KMS-11 (cell line): ENCODE data around the gene RUVBL2.

ENCODE experiments used
- H2AFZ ChIP-seq: fragments of 200-600 bp; sonication (generic); 2 replicates; pipeline ENCODE4 v1.6.1; 2016; ENCODE audit warnings: antibody characterized with exemption, mixed run types, low read depth
- H3K27ac ChIP-seq: fragments of 200-600 bp; sonication (generic); 2 replicates; pipeline ENCODE4 v1.6.1; 2016; ENCODE audit warnings: mild to moderate bottlenecking, mixed run types
- H3K27me3 ChIP-seq: fragments of 200-600 bp; sonication (generic); 2 replicates; pipeline ENCODE4 v1.6.1; 2017; ENCODE audit warnings: mild to moderate bottlenecking, low read depth, mixed run types, moderate library complexity; ENCODE audit not compliant: insufficient read depth
- H3K36me3 ChIP-seq: fragments of 200-600 bp; sonication (generic); 2 replicates; pipeline ENCODE4 v1.6.1; 2017; ENCODE audit warnings: mild to moderate bottlenecking, mixed run types; ENCODE audit not compliant: insufficient read depth
- H3K4me1 ChIP-seq: fragments of 200-600 bp; sonication (generic); 2 replicates; pipeline ENCODE4 v1.6.1; 2016; ENCODE audit warnings: mild to moderate bottlenecking, low read depth, mixed run types; ENCODE audit not compliant: poor library complexity, severe bottlenecking
- H3K4me2 ChIP-seq: fragments of 200-600 bp; sonication (generic); 2 replicates; pipeline ENCODE4 v1.7.0; 2016; ENCODE audit warnings: mild to moderate bottlenecking, mixed run types
- H3K4me3 ChIP-seq: fragments of 200-600 bp; sonication (generic); IDR thresholded peaks from 2 replicates; pipeline ENCODE4 v1.6.1; 2017; ENCODE audit warnings: low read depth, low read length, mixed read lengths; ENCODE audit not compliant: insufficient read depth
- H3K79me2 ChIP-seq: fragments of 200-600 bp; sonication (generic); 2 replicates; pipeline ENCODE4 v1.6.1; 2016; ENCODE audit warnings: low read depth, mixed run types; ENCODE audit not compliant: insufficient read depth
- H3K9ac ChIP-seq: fragments of 200-600 bp; sonication (generic); 2 replicates; pipeline ENCODE4 v1.6.1; 2016; ENCODE audit warnings: mild to moderate bottlenecking, mixed run types
- H4K20me1 ChIP-seq: fragments of 200-600 bp; sonication (generic); 2 replicates; pipeline ENCODE4 v1.6.1; 2016; ENCODE audit warnings: mild to moderate bottlenecking, mixed run types; ENCODE audit not compliant: insufficient read depth
- TF ChIP-seq, protein P1 (sequence below): fragments of 200-600 bp; sonication (generic); conservative IDR thresholded peaks from 2 replicates; pipeline ENCODE4 v1.6.1; 2017; ENCODE audit warnings: low read depth, mild to moderate bottlenecking, antibody characterized with exemption, low read length, moderate library complexity, mixed read lengths

RUVBL2 gene

DNA sequence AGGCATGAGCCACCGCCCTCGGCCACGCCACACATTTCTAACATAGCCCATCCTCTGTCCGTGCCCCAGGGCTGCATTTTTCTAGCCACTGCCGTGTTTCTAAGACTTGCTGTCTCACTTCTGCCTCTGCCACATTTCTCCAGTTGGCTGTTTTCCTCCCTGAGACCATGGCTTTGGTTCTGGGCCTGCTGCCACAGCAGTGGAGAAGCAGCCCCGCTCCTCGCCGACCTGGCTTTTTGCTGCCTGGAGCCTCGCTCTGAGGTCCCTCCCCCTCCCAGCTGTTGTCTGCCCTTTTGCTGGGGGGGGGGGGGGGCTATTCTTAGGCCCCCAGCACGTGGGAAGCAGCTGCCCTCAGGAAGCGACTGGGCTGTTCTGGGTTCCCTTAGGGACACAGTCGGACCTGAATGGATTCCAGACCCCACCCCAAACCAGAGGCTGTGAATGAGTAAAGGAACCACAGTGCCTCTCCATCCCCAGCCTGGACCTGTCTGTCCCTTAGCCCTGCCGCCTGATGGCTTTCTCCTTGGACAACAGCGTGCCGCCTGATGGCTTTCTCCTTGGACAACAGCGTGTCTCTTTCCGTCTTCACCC is 3.9 kb upstream of the RUVBL2 start:
- Histone ChIP-seq H3K79me2 (peaks cover 32% of the 10 kb centered on the region), H4K20me1 (no peaks in the 10 kb centered on the region), H3K4me2 (no peak overlapping the region), H3K36me3 (no peaks in the 10 kb centered on the region), H3K27me3 (no peaks in the 10 kb centered on the region), H3K4me3 (no peak overlapping the region), H2AFZ (no peak overlapping the region), H3K9ac (no peak overlapping the region), H3K27ac (no peak overlapping the region), H3K4me1 (peaks cover 9% of the 10 kb centered on the region)
- TF ChIP-seq, protein P1, sequence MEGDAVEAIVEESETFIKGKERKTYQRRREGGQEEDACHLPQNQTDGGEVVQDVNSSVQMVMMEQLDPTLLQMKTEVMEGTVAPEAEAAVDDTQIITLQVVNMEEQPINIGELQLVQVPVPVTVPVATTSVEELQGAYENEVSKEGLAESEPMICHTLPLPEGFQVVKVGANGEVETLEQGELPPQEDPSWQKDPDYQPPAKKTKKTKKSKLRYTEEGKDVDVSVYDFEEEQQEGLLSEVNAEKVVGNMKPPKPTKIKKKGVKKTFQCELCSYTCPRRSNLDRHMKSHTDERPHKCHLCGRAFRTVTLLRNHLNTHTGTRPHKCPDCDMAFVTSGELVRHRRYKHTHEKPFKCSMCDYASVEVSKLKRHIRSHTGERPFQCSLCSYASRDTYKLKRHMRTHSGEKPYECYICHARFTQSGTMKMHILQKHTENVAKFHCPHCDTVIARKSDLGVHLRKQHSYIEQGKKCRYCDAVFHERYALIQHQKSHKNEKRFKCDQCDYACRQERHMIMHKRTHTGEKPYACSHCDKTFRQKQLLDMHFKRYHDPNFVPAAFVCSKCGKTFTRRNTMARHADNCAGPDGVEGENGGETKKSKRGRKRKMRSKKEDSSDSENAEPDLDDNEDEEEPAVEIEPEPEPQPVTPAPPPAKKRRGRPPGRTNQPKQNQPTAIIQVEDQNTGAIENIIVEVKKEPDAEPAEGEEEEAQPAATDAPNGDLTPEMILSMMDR, result no peak

DNA sequence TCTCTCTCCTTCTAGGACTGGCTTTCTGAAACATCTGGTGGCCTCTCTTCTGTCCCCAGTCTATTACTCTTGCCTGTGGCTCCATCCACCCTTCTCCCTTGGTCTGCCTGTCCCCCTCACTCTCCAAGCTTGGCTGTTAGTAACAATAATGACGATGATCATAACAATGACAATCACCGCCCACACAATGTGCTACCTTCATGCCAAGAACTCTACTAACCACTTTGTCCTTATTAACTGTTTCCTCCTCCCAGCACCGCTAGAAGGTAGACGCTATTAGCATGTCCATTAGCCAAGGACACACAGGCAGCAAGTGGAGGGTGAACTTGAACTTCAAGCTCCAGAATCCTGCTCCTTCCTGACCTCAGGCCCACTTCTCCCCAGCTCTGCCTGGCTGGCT is 3.3 kb upstream of the RUVBL2 start:
- Histone ChIP-seq H3K4me3 (no peak overlapping the region), H3K27me3 (no peaks in the 10 kb centered on the region), H3K79me2 (peaks cover 38% of the 10 kb centered on the region), H3K27ac (no peak overlapping the region), H3K4me1 (peaks cover 15% of the 10 kb centered on the region), H4K20me1 (no peaks in the 10 kb centered on the region), H2AFZ (no peak overlapping the region), H3K36me3 (no peaks in the 10 kb centered on the region), H3K4me2 (no peak overlapping the region), H3K9ac (no peak overlapping the region)
- TF ChIP-seq, protein P1, result no peak

DNA sequence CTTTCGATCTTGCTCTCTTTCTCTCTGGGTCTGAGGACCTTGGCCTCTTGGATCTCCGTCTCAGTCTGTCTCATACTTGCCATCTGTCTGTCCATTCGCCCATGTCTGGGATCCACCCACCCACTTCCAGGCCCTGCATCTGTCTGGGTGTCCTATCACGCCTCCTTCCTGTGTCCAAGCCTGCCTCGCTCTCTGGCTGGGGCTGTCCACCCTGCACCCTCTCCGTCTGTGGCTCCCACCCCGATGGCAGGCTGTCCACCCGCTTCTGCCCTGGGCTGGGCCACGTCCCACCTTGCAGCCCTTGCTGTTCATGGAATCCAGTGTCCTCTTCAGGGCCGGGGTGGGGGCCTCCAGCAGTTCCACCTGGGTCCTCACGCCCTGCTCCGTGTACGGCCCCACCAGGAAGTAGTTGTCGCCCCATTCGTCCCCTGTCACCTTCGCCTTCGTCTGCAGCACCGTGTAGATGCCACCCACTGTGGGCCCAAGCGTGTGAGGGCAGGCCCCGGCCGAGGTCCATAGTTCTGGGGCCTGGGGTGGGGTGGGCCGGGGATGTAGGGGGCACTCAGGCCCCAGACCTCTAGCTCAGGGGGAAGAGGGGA is 2.6 kb upstream of the RUVBL2 start:
- Histone ChIP-seq H3K4me2 (no peak overlapping the region; the same call in 1 of the 2 replicates), H3K4me1 (peaks cover 16% of the 10 kb centered on the region), H3K79me2 (peaks cover 45% of the 10 kb centered on the region), H3K36me3 (no peaks in the 10 kb centered on the region), H3K4me3 (no peak overlapping the region), H3K27me3 (no peaks in the 10 kb centered on the region), H2AFZ (no peak overlapping the region), H3K27ac (no peak overlapping the region), H3K9ac (no peak overlapping the region), H4K20me1 (no peaks in the 10 kb centered on the region)
- TF ChIP-seq, protein P1, result no peak

DNA sequence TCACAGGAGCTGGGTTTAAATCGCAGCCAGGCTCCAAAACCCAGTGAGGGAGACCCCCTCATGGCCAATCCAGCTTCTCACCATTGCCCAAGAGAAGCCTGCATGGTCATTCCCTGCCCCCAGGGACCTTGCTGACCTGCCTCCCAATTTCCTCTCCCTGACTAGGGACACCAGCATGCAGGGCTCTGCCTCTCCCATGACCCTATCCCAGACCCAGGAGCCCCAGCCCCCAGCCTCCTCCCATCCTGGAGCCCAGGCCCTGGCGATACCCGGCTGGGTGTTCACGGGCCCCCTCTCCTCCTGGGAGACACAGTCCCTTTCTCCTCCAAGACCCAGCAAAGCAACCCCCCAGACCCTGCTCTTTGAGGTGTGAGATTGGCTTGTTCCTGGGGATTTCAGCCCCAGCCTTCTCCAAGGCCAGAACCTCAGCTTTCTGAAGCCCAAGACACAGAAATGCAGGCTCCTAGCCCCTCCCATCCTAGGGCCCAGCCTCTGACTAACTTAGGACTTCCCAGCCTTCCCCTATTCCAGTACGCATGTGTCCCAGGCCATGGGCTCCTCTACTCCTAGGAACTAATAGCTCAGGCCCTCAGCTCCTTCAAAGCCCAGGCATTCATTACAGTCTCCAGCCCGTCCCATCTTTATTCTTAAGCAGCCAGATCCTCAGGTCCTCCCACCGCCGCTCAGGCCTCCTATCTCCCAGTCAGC is 1.7 kb upstream of the RUVBL2 start:
- peak overlapping the region; percentile 52 for H3K27ac ChIP-seq
- TF ChIP-seq, protein P1, result no peak
- H3K79me2 ChIP-seq, result peaks cover 54% of the 10 kb centered on the region
- peak overlapping the region; percentile 100 for H3K4me2 ChIP-seq
- H4K20me1 ChIP-seq, result no peaks in the 10 kb centered on the region
- no peaks in the 10 kb centered on the region for H3K36me3 ChIP-seq
- peaks cover 21% of the 10 kb centered on the region for H3K4me1 ChIP-seq
- H3K27me3 ChIP-seq, result no peaks in the 10 kb centered on the region
- H3K4me3 ChIP-seq, result no peak overlapping the region
- peak overlapping the region; percentile 66; the same call in 1 of the 2 replicates for H2AFZ ChIP-seq
- H3K9ac ChIP-seq, result peak overlapping the region; percentile 69; the same call in 1 of the 2 replicates
